ENCODE results near the gene ISCA1.

Gene ISCA1

GRCh38 chr9:86286278-86286677 lies 3.9 kb upstream of the ISCA1 start:
- no peak for DNase-seq (ENCODE audit: low read depth in 4 of 4, low spot score in 1 of 4)

- DNase-seq (ENCODE audit: low read depth in 4 of 4, low spot score in 1 of 4): no peak
These were observed 2.9 kb upstream of the ISCA1 start for GRCh38 chr9:86285261-86285660.

- DNase-seq (ENCODE audit: low read depth in 4 of 4, low spot score in 1 of 4): peak in 2 of 4 experiments; percentile 29 to 46
These were observed 719 bp upstream of the ISCA1 start for GRCh38 chr9:86282979-86283535.

- no peak for DNase-seq (ENCODE audit: low read depth in 4 of 4, low spot score in 1 of 4)
These were observed 703 bp downstream of the ISCA1 start for GRCh38 chr9:86281593-86282076.

- no peak for DNase-seq (ENCODE audit: low read depth in 4 of 4, low spot score in 1 of 4)
These were observed 1.8 kb downstream of the ISCA1 start for GRCh38 chr9:86280580-86280979.

- DNase-seq (ENCODE audit: low read depth in 4 of 4, low spot score in 1 of 4): no peak
These were observed 2.5 kb downstream of the ISCA1 start for GRCh38 chr9:86279839-86280238.

GRCh38 chr9:86277072-86277471 lies 5.3 kb downstream of the ISCA1 start:
- no peak for DNase-seq (ENCODE audit: low read depth in 4 of 4, low spot score in 1 of 4)

GRCh38 chr9:86275962-86276361 lies 6.4 kb downstream of the ISCA1 start:
- no peak for DNase-seq (ENCODE audit: low read depth in 4 of 4, low spot score in 1 of 4)

GRCh38 chr9:86274821-86275643 lies 7.3 kb downstream of the ISCA1 start:
- no peak for DNase-seq (ENCODE audit: low read depth in 4 of 4, low spot score in 1 of 4)

- no peak for DNase-seq (ENCODE audit: low read depth in 4 of 4, low spot score in 1 of 4)
These were observed 10.1 kb downstream of the ISCA1 start for GRCh38 chr9:86272221-86272620.

GRCh38 chr9:86263876-86264275 lies 18.5 kb downstream of the ISCA1 start:
- DNase-seq (ENCODE audit: low read depth in 4 of 4, low spot score in 1 of 4): no peak

- no peak for DNase-seq (ENCODE audit: low read depth in 4 of 4, low spot score in 1 of 4)
These were observed 19.8 kb downstream of the ISCA1 start for GRCh38 chr9:86262492-86262891.

GRCh38 chr9:86259557-86259956 lies 22.8 kb downstream of the ISCA1 start, which contains the start of gene C9orf153:
Gene C9orf153, minus strand, starts transcription at chr9:86259657. Its CDS starts 30,054 bp downstream, at chr9:86229603.
- no peak for DNase-seq (ENCODE audit: low read depth in 4 of 4, low spot score in 1 of 4)

- DNase-seq (ENCODE audit: low read depth in 4 of 4, low spot score in 1 of 4): no peak
These were observed 24.9 kb downstream of the ISCA1 start for GRCh38 chr9:86257391-86257790.

- no peak for DNase-seq (ENCODE audit: low read depth in 4 of 4, low spot score in 1 of 4)
These were observed 25.7 kb downstream of the ISCA1 start for GRCh38 chr9:86256653-86257052.

- DNase-seq (ENCODE audit: low read depth in 4 of 4, low spot score in 1 of 4): no peak
These were observed 28.8 kb downstream of the ISCA1 start for GRCh38 chr9:86253577-86253976.

GRCh38 chr9:86252870-86253269 lies 29.5 kb downstream of the ISCA1 start:
- DNase-seq (ENCODE audit: low read depth in 4 of 4, low spot score in 1 of 4): no peak

GRCh38 chr9:86250123-86250522 lies 32.2 kb downstream of the ISCA1 start:
- no peak for DNase-seq (ENCODE audit: low read depth in 4 of 4, low spot score in 1 of 4)

GRCh38 chr9:86248746-86249145 lies 33.6 kb downstream of the ISCA1 start:
- no peak for DNase-seq (ENCODE audit: low read depth in 4 of 4, low spot score in 1 of 4)

GRCh38 chr9:86246752-86247161 lies 35.6 kb downstream of the ISCA1 start:
- DNase-seq (ENCODE audit: low read depth in 4 of 4, low spot score in 1 of 4): no peak

GRCh38 chr9:86242071-86242470 lies 40.3 kb downstream of the ISCA1 start:
- no peak for DNase-seq (ENCODE audit: low read depth in 4 of 4, low spot score in 1 of 4)

- DNase-seq (ENCODE audit: low read depth in 4 of 4, low spot score in 1 of 4): no peak
These were observed 41.1 kb downstream of the ISCA1 start for GRCh38 chr9:86241216-86241615.
